Pulmonary artery endothelial cell (primary cell): ENCODE results near the gene MARCHF3. TPM values are rescaled to one million over a fixed set of nuclear protein-coding genes. Genes with fewer than 3 reads are reported as not detected.
"Not testable (repeated sequence)": the region's sequence is repeated elsewhere in the genome, so short reads cannot be mapped to it uniquely, and the experiment has no call there.

Experiments
- DNase-seq: peaks from one replicate; pipeline ENCODE4 v3.0.0-alpha.2; 2011; ENCODE audit warnings: low read depth, low spot score
- total RNA-seq: library from RNA; depleted of rRNA; stranded (reverse); fragments of >200 nt; gene quantifications from 2 replicates; pipeline ENCODE4 v1.2.3, GENCODE V29; 2014

The MARCHF3 gene
- total RNA-seq, 1 donor from 2014 or later: 101 TPM

- peak; percentile 83 for DNase-seq
These were observed 110.8 kb downstream of the MARCHF3 start for GRCh38 chr5:126919566-126919965.

GRCh38 chr5:126918615-126918957 lies 111.8 kb downstream of the MARCHF3 start:
- DNase-seq: no peak

GRCh38 chr5:126917918-126918614 lies 112.3 kb downstream of the MARCHF3 start:
- no peak for DNase-seq

GRCh38 chr5:126915496-126915895 lies 114.9 kb downstream of the MARCHF3 start:
- no peak for DNase-seq

DNA sequence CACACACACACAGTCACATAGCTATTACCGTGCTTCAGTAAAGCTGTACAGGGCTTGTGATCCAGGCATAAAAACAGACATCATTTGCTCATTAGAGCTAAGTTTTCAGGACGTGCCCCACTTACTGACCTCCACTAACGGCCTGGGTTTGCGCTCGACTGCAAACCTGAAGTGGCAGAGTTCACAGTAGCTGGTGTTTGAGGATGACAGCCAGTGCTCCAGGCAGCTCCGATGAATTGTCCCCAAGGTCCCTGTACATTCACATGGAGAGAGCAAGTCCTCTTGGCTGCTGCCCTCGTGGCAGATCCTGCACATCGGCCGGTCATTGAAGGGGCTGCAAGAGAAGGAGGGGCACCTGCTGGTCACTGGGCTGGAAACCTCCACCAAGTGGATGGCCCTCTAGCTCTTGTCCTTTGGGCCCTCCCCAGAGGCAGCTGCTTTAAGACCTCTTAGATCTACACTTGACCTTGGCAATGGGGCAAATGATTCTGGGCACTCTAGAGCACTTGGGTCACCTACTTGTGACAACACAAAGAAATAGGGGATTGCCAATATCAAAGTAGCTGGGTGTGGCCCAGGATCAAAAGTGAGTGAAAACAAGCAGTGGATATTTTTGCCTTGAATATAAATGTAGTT lies 115.4 kb downstream of the MARCHF3 start:
- DNase-seq: no peak

DNA sequence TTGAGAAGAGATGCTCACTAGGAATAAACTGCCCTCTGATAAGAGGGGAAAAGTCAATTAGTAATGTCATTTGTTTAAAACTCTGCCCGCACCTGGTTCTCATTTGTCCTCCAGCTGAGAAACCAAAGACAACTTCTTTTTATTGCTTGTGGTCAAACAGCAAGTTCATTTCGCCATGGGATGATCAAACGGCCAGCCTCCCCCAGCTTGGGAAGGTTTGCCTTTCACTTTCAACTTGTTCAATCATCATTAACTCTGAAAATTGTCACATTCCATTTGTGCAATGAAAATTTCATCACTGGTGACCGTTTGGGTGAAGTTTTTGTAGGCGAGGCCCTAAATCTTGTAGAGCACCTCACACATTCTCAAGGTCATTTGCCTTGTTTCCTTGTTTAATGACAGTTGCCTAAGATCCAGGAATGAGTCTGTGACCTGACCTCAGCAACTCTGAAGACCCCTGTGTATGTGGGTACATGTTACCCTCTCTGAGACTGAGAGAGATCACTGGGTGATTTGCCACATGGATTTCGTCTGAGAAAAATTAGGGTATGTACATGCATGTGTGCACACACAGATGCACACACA lies 117.7 kb downstream of the MARCHF3 start:
- DNase-seq: no peak

GRCh38 chr5:126911986-126912385 lies 118.4 kb downstream of the MARCHF3 start:
- DNase-seq: no peak

DNA sequence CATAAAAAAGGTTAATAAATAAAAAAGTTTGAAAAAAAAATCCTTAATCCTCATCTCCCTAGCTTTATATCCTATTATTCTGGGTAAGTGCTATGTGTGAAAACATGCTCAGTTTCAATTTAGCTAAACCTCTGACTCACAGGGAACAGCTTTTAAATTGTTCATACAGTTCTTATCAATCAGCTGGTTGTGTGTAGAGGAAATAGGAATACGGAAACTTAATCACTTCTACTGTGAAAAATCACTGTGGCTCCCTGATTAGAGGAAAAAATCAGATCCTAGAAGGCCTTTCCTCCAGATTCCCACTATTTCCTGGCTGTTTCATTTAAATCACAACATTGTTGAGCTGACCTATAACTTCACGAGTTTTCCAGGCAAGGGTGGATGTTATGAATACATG lies 120.5 kb downstream of the MARCHF3 start:
- peak; percentile 47 for DNase-seq

DNA sequence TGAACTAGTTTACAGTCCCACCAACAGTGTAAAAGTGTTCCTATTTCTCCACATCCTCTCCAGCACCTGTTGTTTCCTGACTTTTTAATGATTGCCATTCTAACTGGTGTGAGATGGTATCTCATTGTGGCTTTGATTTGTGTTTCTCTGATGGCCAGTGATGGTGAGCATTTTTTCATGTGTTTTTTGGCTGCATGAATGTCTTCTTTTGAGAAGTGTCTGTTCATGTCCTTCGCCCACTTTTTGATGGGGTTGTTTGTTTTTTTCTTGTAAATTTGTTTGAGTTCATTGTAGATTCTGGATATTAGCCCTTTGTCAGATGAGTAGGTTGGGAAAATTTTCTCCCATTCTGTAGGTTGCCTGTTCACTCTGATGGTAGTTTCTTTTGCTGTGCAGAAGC lies 126.0 kb downstream of the MARCHF3 start:
- DNase-seq: not testable (repeated sequence)

DNA sequence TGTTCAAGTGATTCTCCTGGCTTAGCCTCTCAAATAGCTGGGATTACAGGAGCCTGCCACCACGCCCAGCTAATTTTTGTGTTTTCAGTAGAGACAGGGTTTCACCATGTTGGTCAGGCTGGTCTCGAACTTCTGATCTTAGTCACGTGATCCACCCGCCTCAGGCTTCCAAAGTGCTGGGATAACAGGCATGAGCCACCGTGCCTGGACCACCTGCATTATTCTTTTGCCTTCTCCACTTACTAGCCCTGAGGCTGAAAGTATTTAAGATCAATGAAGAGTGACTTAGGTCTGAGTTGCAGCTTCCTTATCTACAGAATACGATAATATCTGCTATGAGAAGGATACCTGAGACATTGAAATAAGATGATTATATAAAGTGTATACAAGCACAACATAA lies 129.6 kb downstream of the MARCHF3 start:
- no peak for DNase-seq

DNA sequence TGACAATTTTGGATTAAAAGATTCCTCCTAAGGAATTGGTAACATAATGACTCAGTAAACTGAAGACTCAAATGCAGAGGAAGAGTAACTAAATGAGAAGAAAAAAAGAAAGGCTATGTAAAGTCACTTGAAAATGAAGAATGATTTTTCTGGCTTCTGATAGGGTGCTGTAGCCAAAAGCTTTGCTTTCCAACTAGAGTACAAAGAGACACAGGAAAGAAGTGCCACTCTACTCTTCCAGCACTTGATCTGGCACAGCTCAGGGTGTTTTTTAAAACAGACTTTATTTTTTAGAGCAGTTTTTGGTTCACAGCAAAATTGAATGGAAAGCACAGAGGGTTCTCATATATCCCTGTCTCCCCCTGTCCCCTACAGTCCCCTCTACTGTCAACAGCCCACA lies 130.9 kb downstream of the MARCHF3 start:
- DNase-seq: no peak

GRCh38 chr5:126897851-126898630 lies 132.3 kb downstream of the MARCHF3 start:
- no peak for DNase-seq

GRCh38 chr5:126896170-126896702 lies 134.1 kb downstream of the MARCHF3 start:
- no peak for DNase-seq

GRCh38 chr5:126895712-126896111 lies 134.6 kb downstream of the MARCHF3 start:
- DNase-seq: not testable (repeated sequence)

- not testable (repeated sequence) for DNase-seq
These were observed 139.9 kb downstream of the MARCHF3 start for GRCh38 chr5:126890414-126890813.

DNA sequence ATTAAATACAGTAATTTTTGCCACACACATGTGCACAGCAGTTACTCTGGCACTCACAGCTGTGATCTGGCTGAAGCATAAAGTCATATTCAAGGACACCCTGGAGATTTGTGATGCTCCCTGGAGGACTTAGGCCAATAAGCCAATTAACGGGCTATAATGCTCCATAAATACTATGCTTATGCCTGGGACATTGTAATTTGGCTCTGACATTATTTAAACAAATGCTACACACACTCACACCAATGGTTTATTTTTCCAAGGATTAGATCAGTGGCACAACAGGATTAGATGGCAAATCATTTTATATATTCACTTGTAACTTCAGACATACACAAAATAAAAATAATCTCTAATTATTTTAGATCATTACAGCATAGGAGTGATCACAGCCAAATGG lies 142.2 kb downstream of the MARCHF3 start:
- no peak for DNase-seq

DNA sequence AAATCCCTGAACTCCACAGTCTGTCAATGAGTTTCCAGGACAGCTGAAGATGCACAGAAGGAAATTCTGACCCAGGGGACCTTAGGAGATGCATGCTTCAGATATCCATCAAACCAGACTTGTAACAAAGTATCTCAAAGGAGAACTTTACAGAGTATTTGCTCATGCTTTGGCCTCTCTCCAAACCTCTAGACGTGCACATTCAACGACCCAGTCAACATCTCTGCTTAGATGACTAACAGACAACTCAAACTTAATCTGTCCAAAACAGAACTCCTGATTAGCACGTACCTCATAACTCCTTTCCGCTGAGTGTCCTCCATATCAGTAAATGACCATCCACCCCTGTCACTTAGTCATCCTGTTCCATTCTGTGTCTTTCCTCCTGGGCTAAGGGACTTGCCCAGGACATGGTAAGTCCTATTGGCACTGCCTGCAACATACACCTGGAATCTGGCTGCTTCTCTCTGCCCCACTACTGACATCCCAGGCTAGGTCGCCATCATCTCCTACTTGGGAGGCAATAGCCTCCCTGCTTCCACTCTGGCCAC lies 146.0 kb downstream of the MARCHF3 start:
- DNase-seq: peak; percentile 68

DNA sequence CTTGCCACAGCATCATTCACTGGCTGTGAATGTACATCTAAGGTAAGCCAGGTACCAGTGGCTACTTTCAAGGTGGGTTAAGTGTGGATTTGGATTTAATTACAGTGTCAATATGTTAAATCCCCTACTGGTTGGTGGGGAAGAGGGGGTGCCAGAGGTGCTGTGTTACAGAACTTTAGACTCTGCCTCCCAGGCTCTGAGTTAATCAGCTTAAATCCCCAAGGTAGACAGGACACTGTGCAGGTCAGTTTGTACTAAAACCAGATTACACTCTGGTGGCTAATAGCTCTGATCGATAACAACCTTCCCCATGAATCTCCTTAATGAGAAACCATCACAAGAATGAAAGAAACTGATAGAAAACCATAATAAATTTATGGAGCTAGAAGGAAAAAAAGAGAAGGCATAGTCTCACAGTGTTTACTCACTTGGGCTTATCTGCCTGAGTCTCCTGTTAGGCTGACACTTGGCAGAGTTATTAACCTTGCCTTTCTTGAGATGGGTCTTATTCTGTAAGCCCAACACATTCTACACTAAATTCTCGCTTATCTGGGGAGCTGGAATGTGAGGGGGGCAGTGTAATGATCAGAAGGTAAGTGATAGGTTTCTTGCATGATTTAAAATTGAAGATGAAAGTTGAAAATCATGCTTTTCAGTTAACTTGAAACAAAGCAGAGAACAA lies 146.7 kb downstream of the MARCHF3 start:
- no peak for DNase-seq

- no peak for DNase-seq
These were observed 148.3 kb downstream of the MARCHF3 start for GRCh38 chr5:126881821-126882600.

GRCh38 chr5:126878634-126879033 lies 151.7 kb downstream of the MARCHF3 start:
- DNase-seq: no peak
